OCI-LY7 (cell line): ENCODE results near the gene CBFA2T2. TPM values are rescaled to one million over a fixed set of nuclear protein-coding genes. Genes with fewer than 3 reads are reported as not detected.

Source experiments
- BruUV-seq: library from RNA; stranded (reverse); fragments of 400-500 nt; replicated peaks from 2 replicates; lab custom pipeline; 2021; lab: Mats Ljungman, UMichigan
- CTCF ChIA-PET: fragments of 300-600 bp; sonication (Branson Sonifier 250); formaldehyde crosslinking; loops from one replicate; lab custom pipeline; 2022; ENCODE audit warnings: antibody characterized with exemption; ENCODE audit not compliant: unreplicated experiment; lab: Charles Lee
- POLR2A ChIA-PET: fragments of 300-600 bp; sonication (Branson Sonifier 250); formaldehyde crosslinking; loops from one replicate; lab custom pipeline; 2022; ENCODE audit warnings: antibody characterized with exemption; lab: Charles Lee
- DNase-seq: peaks from one replicate; pipeline ENCODE4 v3.0.0-alpha.2; 2015; ENCODE audit warnings: low spot score
- H2AFZ ChIP-seq: fragments of 200-600 bp; sonication (generic), shearing (Covaris generic); 2 replicates; pipeline ENCODE4 v1.6.1; 2014; ENCODE audit warnings: mild to moderate bottlenecking, antibody characterized with exemption, low read length, moderate library complexity
- H3K27ac ChIP-seq: fragments of 200-600 bp; sonication (generic); 2 replicates; pipeline ENCODE4 v1.5.1; 2014; ENCODE audit warnings: mixed run types, low read depth, mild to moderate bottlenecking, moderate library complexity, low read length, inconsistent platforms; ENCODE audit not compliant: poor library complexity, severe bottlenecking
- H3K36me3 ChIP-seq: fragments of 200-600 bp; sonication (generic); 2 replicates; pipeline ENCODE4 v1.6.1; 2014; ENCODE audit warnings: mild to moderate bottlenecking, antibody characterized with exemption, low read length, moderate library complexity, mixed read lengths; ENCODE audit not compliant: insufficient read depth
- H3K4me1 ChIP-seq: fragments of 200-600 bp; sonication (generic); 2 replicates; pipeline ENCODE4 v1.5.1; 2014; ENCODE audit warnings: mild to moderate bottlenecking, low read length; ENCODE audit not compliant: insufficient read depth, poor library complexity, severe bottlenecking
- H3K4me2 ChIP-seq: fragments of 200-600 bp; sonication (generic); 2 replicates; pipeline ENCODE4 v1.6.1; 2014; ENCODE audit warnings: mild to moderate bottlenecking, low read length
- H3K4me3 ChIP-seq: fragments of 200-600 bp; sonication (generic); 2 replicates; pipeline ENCODE4 v1.5.1; 2014; ENCODE audit warnings: mild to moderate bottlenecking, low read depth, low read length; ENCODE audit not compliant: poor library complexity, severe bottlenecking
- H3K79me2 ChIP-seq: fragments of 200-600 bp; sonication (generic); 2 replicates; pipeline ENCODE4 v1.6.1; 2016; ENCODE audit warnings: low read depth, mild to moderate bottlenecking, low read length, moderate library complexity, mixed read lengths; ENCODE audit not compliant: insufficient read depth
- H3K9me2 ChIP-seq: fragments of 200-600 bp; sonication (generic); 2 replicates; pipeline ENCODE4 v1.6.1; 2016; ENCODE audit warnings: mild to moderate bottlenecking, low read length, mixed read lengths; ENCODE audit not compliant: insufficient read depth
- H3K9me3 ChIP-seq: fragments of 200-600 bp; sonication (generic); 2 replicates; pipeline ENCODE4 v1.6.1; 2014; ENCODE audit warnings: mild to moderate bottlenecking, mixed run types, low read length, mixed read lengths
- H4K20me1 ChIP-seq: fragments of 200-600 bp; sonication (generic); 2 replicates; pipeline ENCODE4 v1.6.1; 2014; ENCODE audit warnings: mild to moderate bottlenecking, antibody characterized with exemption, low read length, moderate library complexity, mixed read lengths; ENCODE audit not compliant: insufficient read depth
- EZH2phosphoT487 ChIP-seq: fragments of 200-600 bp; sonication (generic); IDR thresholded peaks from 2 replicates; pipeline ENCODE4 v1.6.1; 2018; ENCODE audit warnings: low read depth, borderline replicate concordance, mild to moderate bottlenecking, mixed run types, antibody characterized with exemption, low read length, moderate library complexity, mixed read lengths
- intact Hi-C: fragments of 100-400 bp; cut with micrococcal nuclease; formaldehyde crosslinking; loops from one replicate; pipeline ENCODE4 v1.10.0; 2022; ENCODE audit not compliant: unreplicated experiment
- total RNA-seq, 2 experiments: library from RNA; depleted of rRNA in 1 of 2; stranded (reverse); fragments of >200 nt in 1 of 2; shearing (Covaris generic) in 1 of 2; gene quantifications; 2 replicates each; pipeline ENCODE4 v1.2.3, GENCODE V29; 2014 to 2022
- TF ChIP-seq, protein P1 (sequence below): fragments of 200-600 bp; sonication (generic); conservative IDR thresholded peaks from 2 replicates; pipeline ENCODE4 v1.5.1; 2014; ENCODE audit warnings: mild to moderate bottlenecking, antibody characterized with exemption, low read length, moderate library complexity, mixed read lengths

The CBFA2T2 gene
- total RNA-seq, 2 experiments from 2014 or later, result 20.7 to 32.9 TPM

DNA sequence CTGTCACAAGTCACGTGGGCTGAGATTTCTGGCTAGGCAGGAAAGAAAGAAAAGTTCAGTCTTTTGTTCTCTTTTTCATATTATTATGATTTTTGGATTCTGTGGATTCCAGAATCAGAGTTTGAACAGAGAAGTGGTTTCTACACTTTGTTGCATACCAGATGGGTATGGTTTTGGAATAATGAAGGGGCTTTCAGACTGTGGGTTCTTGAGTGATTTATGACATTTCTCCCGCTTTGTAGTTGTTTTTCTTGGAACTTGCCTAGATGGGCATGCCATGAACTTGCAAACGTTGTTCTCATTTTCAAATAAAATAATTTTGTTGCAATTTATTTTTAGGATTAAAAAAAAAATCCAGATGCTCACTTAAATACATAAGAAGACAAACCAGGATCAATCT, 34.4 kb downstream of the CBFA2T2 start:
- intact Hi-C loops, result no loop called here
- H3K4me1 ChIP-seq, result peaks cover 28% of the 10 kb centered on the region
- 0 out of 2 replicates have a peak, but pooled peaks cover 4% of the 10 kb centered on the region for H4K20me1 ChIP-seq
- DNase-seq, result no peak
- CTCF ChIA-PET, result no interaction called here
- peaks cover 62% of the 10 kb centered on the region for H3K79me2 ChIP-seq
- no peak overlapping the region for H2AFZ ChIP-seq
- TF ChIP-seq EZH2phosphoT487, result no peak
- TF ChIP-seq, protein P1, sequence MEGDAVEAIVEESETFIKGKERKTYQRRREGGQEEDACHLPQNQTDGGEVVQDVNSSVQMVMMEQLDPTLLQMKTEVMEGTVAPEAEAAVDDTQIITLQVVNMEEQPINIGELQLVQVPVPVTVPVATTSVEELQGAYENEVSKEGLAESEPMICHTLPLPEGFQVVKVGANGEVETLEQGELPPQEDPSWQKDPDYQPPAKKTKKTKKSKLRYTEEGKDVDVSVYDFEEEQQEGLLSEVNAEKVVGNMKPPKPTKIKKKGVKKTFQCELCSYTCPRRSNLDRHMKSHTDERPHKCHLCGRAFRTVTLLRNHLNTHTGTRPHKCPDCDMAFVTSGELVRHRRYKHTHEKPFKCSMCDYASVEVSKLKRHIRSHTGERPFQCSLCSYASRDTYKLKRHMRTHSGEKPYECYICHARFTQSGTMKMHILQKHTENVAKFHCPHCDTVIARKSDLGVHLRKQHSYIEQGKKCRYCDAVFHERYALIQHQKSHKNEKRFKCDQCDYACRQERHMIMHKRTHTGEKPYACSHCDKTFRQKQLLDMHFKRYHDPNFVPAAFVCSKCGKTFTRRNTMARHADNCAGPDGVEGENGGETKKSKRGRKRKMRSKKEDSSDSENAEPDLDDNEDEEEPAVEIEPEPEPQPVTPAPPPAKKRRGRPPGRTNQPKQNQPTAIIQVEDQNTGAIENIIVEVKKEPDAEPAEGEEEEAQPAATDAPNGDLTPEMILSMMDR, result no peak
- no TSS peak for BruUV-seq
- H3K9me3 ChIP-seq, result no peaks in the 10 kb centered on the region
- no peak overlapping the region for H3K27ac ChIP-seq
- H3K4me3 ChIP-seq, result no peak overlapping the region
- POLR2A ChIA-PET, result no interaction called here
- H3K36me3 ChIP-seq, result peaks cover 27% of the 10 kb centered on the region
- no peak overlapping the region for H3K4me2 ChIP-seq
- H3K9me2 ChIP-seq, result no peaks in the 10 kb centered on the region

GRCh38 chr20:33526769-33527168, 36.9 kb downstream of the CBFA2T2 start:
- no peak for DNase-seq
- POLR2A ChIA-PET, result interaction anchor here (0.6 to 1.9 kb wide), 4 partner anchors 11 to 620 kb away, joined by 3 to 6 read pairs (median 3); no protein-coding TSS in a partner anchor
- H3K4me3 ChIP-seq, result no peak overlapping the region
- peaks cover 27% of the 10 kb centered on the region for H3K36me3 ChIP-seq
- H3K9me3 ChIP-seq, result no peaks in the 10 kb centered on the region
- H3K27ac ChIP-seq, result no peak overlapping the region
- BruUV-seq, result no TSS peak
- H3K4me2 ChIP-seq, result no peak overlapping the region
- no peaks in the 10 kb centered on the region for H3K9me2 ChIP-seq
- intact Hi-C loops, result no loop called here
- H2AFZ ChIP-seq, result no peak overlapping the region
- H3K4me1 ChIP-seq, result peaks cover 21% of the 10 kb centered on the region
- H3K79me2 ChIP-seq, result peaks cover 37% of the 10 kb centered on the region
- H4K20me1 ChIP-seq, result no peaks in the 10 kb centered on the region
- no peak for TF ChIP-seq EZH2phosphoT487
- TF ChIP-seq, protein P1, result no peak
- CTCF ChIA-PET, result no interaction called here

DNA sequence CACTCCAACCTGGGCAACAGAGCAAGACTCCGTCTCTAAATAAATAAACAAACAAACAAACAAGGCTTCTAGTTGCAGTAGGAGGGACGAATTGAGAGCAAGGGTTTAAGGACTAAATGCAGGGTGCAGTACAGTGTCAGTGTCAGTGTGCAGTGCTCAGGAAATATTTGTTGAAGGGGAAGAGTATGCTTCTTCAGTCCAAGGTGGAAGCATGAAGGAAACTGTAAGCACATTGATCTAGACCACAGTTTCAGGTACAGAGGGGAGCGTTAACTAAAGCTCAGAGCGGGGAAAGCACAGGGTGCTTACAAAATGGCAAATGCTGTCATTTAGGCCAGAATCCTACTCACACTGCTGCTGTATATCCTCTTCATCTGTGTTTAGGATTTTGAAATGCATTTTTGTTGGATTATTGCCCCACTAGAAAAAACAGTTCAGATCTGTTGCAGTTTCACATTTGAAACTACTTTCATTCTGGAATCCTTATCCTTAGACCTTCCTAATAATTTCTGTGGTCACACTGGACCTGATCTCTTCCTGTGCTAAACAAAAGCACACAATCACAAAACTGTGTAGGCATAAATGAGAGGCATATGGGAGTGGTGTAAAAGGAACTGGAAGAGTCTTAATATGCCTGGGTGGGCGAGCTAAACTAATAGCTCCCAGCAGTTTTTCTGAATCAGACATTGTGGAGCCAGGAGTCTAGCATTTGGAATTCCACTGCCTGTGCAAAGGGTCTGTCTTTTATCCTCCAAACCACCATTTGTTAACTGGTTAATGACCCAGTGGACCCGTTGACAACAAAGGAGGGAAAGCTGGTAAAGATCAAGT, 41.4 kb downstream of the CBFA2T2 start:
- ChIA-PET POLR2A (interaction anchor here (2.1 kb wide), 1 partner anchor 9 kb away, joined by 11 read pairs; no protein-coding TSS in a partner anchor), CTCF (no interaction called here)
- no peaks in the 10 kb centered on the region for H4K20me1 ChIP-seq
- no TSS peak for BruUV-seq
- DNase-seq, result no peak
- H3K4me1 ChIP-seq, result peaks cover 17% of the 10 kb centered on the region
- H3K4me2 ChIP-seq, result no peak overlapping the region
- H3K4me3 ChIP-seq, result no peak overlapping the region
- H3K79me2 ChIP-seq, result peaks cover 12% of the 10 kb centered on the region; the same call in 1 of the 2 replicates
- H3K9me3 ChIP-seq, result no peaks in the 10 kb centered on the region
- no peak overlapping the region for H2AFZ ChIP-seq
- peaks cover 15% of the 10 kb centered on the region for H3K36me3 ChIP-seq
- TF ChIP-seq, protein P1, result no peak
- no peak for TF ChIP-seq EZH2phosphoT487
- H3K9me2 ChIP-seq, result no peaks in the 10 kb centered on the region
- H3K27ac ChIP-seq, result no peak overlapping the region
- intact Hi-C loops, result no loop called here
